Measurements from ENCODE around the gene SYT17.

SYT17 gene

DNA sequence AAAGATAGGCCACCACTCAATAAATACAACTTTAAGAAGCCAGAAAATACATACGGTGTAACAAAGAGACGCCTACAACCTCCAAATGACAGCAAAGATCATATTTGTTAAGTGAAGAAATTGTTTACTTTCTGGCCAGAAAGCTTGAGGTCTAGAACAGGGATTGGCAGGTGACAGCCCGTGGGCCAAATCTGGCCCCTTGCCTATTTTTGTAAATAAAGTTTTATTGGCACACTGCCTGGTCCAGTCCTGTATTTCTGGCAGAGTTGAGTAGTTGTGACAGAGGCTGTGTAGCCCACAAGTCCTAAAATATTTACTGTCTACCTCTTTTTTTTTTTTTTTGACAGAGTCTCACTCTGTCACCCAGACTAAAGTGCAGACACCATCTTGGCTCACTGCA, 114.1 kb downstream of the SYT17 start:
- H3F3A ChIP-seq (ENCODE audit: low read depth): no peaks in the 10 kb centered on the region
- H3K79me2 ChIP-seq (ENCODE audit: insufficient read depth, low read length): no peaks in the 10 kb centered on the region
- no peak overlapping the region for H2AFZ ChIP-seq (ENCODE audit: low read length)

GRCh38 chr16:19283637-19284036, 115.6 kb downstream of the SYT17 start:
- Histone ChIP-seq H3F3A (ENCODE audit: low read depth) (no peaks in the 10 kb centered on the region), H3K79me2 (ENCODE audit: insufficient read depth, low read length) (no peaks in the 10 kb centered on the region), H3K27me3 (ENCODE audit: insufficient read depth, low read length, poor library complexity, severe bottlenecking) (no peaks in the 10 kb centered on the region), H3K9me2 (replicated peaks; ENCODE audit: low read depth, low read length) (no peaks in the 10 kb centered on the region), H3K4me2 (ENCODE audit: low read depth, low read length, poor library complexity, severe bottlenecking) (no peak overlapping the region), H3K4me3 (ENCODE audit: low read length, poor library complexity, severe bottlenecking) (no peak overlapping the region), H3K9ac (ENCODE audit: low read depth, low read length, poor library complexity, severe bottlenecking) (no peak overlapping the region), H2AFZ (ENCODE audit: low read length) (no peak overlapping the region), H3K4me1 (ENCODE audit: insufficient read depth, low read length, poor library complexity, severe bottlenecking) (no peaks in the 10 kb centered on the region), H4K20me1 (ENCODE audit: insufficient read depth, low read length, poor library complexity, severe bottlenecking) (no peaks in the 10 kb centered on the region), H3K36me3 (ENCODE audit: insufficient read depth, low read length) (no peaks in the 10 kb centered on the region), H3K9me3 (ENCODE audit: insufficient read depth, low read depth, low read length) (no peaks in the 10 kb centered on the region; the same call in 1 of the 2 replicates)
- no peak for TF ChIP-seq EZH2phosphoT487 (IDR thresholded peaks at IDR 0.05; ENCODE audit: borderline replicate concordance)
- TF ChIP-seq, protein P1, sequence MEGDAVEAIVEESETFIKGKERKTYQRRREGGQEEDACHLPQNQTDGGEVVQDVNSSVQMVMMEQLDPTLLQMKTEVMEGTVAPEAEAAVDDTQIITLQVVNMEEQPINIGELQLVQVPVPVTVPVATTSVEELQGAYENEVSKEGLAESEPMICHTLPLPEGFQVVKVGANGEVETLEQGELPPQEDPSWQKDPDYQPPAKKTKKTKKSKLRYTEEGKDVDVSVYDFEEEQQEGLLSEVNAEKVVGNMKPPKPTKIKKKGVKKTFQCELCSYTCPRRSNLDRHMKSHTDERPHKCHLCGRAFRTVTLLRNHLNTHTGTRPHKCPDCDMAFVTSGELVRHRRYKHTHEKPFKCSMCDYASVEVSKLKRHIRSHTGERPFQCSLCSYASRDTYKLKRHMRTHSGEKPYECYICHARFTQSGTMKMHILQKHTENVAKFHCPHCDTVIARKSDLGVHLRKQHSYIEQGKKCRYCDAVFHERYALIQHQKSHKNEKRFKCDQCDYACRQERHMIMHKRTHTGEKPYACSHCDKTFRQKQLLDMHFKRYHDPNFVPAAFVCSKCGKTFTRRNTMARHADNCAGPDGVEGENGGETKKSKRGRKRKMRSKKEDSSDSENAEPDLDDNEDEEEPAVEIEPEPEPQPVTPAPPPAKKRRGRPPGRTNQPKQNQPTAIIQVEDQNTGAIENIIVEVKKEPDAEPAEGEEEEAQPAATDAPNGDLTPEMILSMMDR (conservative IDR thresholded peaks at IDR 0.05; ENCODE audit: low read length): no peak

More for the DNA sequence above, 114.1 kb downstream of the SYT17 start:
- H3K9me3 ChIP-seq (ENCODE audit: insufficient read depth, low read depth, low read length): no peaks in the 10 kb centered on the region; the same call in 1 of the 2 replicates
- H3K36me3 ChIP-seq (ENCODE audit: insufficient read depth, low read length): no peaks in the 10 kb centered on the region
- no peak overlapping the region for H3K4me2 ChIP-seq (ENCODE audit: low read depth, low read length, poor library complexity, severe bottlenecking)
- no peak for TF ChIP-seq EZH2phosphoT487 (IDR thresholded peaks at IDR 0.05; ENCODE audit: borderline replicate concordance)
- TF ChIP-seq, protein P1 (conservative IDR thresholded peaks at IDR 0.05; ENCODE audit: low read length): no peak
- no peaks in the 10 kb centered on the region for H4K20me1 ChIP-seq (ENCODE audit: insufficient read depth, low read length, poor library complexity, severe bottlenecking)
- no peak overlapping the region for H3K4me3 ChIP-seq (ENCODE audit: low read length, poor library complexity, severe bottlenecking)
- H3K27me3 ChIP-seq (ENCODE audit: insufficient read depth, low read length, poor library complexity, severe bottlenecking): no peaks in the 10 kb centered on the region
- no peaks in the 10 kb centered on the region for H3K9me2 ChIP-seq (replicated peaks; ENCODE audit: low read depth, low read length)
- H3K4me1 ChIP-seq (ENCODE audit: insufficient read depth, low read length, poor library complexity, severe bottlenecking): no peaks in the 10 kb centered on the region
- H3K9ac ChIP-seq (ENCODE audit: low read depth, low read length, poor library complexity, severe bottlenecking): no peak overlapping the region

DNA sequence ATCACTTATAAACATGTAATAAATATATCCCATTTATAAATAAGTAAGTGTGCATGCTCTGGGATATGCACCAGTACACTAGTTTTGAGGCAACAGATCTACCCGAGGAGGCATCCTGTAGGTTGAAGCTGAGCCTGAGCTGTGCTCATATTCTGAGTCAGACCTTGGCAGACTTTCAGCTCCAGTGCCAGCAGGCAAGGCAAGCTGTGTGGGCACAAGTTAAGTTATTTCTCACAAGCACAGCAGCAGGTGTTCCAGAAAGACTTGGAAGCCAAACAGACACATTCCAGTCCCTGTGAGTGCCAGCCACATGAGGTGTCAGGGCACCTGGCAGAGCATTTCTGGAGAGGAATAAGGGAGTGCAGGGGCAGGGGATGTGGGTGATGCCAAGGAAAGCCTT, 116.2 kb downstream of the SYT17 start:
- Histone ChIP-seq H3K4me3 (ENCODE audit: low read length, poor library complexity, severe bottlenecking) (no peak overlapping the region), H3K4me1 (ENCODE audit: insufficient read depth, low read length, poor library complexity, severe bottlenecking) (no peaks in the 10 kb centered on the region), H3F3A (ENCODE audit: low read depth) (no peaks in the 10 kb centered on the region), H3K27me3 (ENCODE audit: insufficient read depth, low read length, poor library complexity, severe bottlenecking) (no peaks in the 10 kb centered on the region), H4K20me1 (ENCODE audit: insufficient read depth, low read length, poor library complexity, severe bottlenecking) (no peaks in the 10 kb centered on the region), H3K9me3 (ENCODE audit: insufficient read depth, low read depth, low read length) (no peaks in the 10 kb centered on the region; the same call in 1 of the 2 replicates), H3K79me2 (ENCODE audit: insufficient read depth, low read length) (no peaks in the 10 kb centered on the region), H3K9me2 (replicated peaks; ENCODE audit: low read depth, low read length) (no peaks in the 10 kb centered on the region), H3K4me2 (ENCODE audit: low read depth, low read length, poor library complexity, severe bottlenecking) (no peak overlapping the region), H2AFZ (ENCODE audit: low read length) (no peak overlapping the region), H3K9ac (ENCODE audit: low read depth, low read length, poor library complexity, severe bottlenecking) (no peak overlapping the region), H3K36me3 (ENCODE audit: insufficient read depth, low read length) (no peaks in the 10 kb centered on the region)
- no peak for TF ChIP-seq EZH2phosphoT487 (IDR thresholded peaks at IDR 0.05; ENCODE audit: borderline replicate concordance)
- TF ChIP-seq, protein P1 (conservative IDR thresholded peaks at IDR 0.05; ENCODE audit: low read length): no peak

All from Loucy (cell line).